GM21786 (cell line): ENCODE data around the gene ZFX.
A peak's percentile ranks its signal among the peaks of the same experiment; 100 is the strongest.

Experiments used
- ATAC-seq: cut with Tn5 transposase; IDR thresholded peaks from one replicate; pipeline ENCODE4 v1.9.1; 2021; ENCODE audit not compliant: unreplicated experiment

Gene ZFX

DNA sequence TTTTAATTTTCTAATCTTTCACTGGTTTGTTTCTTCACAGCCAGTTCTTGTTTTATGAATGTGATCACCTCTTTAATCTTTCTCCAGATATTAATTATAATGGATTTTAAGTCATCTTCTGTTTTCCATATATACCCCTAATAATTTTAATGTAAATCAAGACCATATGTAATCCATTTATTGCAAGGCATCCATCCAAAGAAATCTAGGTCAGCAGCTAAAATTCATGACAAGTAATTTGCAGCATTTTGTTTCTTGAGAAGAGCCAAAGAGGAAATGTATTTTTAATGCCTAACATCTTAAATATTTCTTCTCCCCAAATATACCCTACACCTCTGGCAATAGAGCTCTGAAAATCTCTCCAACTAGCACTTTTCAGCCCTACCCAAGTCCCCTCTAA, 83.3 kb downstream of the ZFX start:
- no peak for ATAC-seq

- ATAC-seq: peak; percentile 87
Observed at GRCh38 chrX:24235084-24235710, 85.7 kb downstream of the ZFX start.

DNA sequence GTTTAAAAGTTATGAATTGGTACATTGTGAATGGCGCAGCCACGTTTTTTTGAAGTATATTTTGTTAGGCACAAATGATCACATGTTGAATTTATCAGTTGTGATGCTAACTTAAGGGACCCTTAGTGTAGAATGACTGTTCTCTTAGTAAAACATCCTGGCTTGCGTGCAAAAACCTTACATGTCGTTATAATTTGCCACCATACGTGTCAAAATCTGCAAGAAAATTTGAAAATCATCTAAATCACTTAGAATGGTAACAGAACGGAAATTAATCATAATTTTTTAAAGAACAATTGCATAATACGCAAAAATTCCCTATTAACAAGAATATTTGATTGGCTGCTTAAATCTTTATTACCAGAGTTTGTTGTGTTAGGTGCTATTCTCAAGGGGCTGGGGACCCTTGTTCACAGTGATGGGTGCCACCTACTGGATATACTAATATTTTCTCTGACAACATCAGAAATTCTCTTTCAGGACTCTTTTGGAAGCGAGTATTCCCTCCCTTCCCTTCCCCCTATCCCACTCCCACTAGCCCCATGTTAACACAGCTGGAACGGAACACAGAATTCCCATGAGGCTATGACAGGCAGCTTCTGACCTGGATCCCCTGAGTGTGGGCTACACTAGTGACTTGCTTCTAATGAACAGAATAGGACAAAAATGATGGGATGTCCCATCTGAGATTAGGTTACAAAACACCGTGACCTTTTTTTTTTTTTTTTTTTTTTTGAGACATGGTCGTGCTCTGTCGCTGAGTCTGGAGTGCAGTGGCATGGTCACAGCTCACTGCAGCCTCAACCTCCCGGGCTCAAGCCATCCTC, 92.5 kb downstream of the ZFX start:
- ATAC-seq: peak; percentile 11

DNA sequence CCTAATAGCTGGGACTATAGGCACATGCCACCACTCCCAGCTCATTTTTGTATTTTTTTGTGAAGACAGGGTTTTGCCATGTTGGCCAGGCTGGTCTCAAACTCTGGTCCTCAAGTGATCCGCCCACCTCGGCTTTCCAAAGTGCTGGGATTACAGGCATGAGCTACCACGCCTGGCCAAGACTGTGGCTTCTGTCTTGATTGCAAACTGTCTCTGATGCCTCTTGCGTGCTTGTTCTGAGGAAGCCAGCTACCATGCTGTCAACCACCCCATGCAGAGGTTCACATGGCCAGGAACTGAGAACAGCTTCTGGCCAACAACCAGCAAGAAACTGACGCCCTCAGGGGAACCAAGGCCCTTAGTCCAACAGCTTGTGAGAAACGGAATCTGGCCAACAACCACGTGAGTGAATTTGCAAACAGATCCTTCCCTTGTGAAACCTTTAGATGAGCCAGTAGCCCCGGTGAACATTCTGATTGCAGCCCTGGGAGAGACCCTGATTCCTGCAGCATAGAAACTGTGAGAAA, 93.2 kb downstream of the ZFX start:
- peak; percentile 85 for ATAC-seq

- ATAC-seq: peak; percentile 35
Observed at GRCh38 chrX:24243188-24243587, 93.7 kb downstream of the ZFX start.

DNA sequence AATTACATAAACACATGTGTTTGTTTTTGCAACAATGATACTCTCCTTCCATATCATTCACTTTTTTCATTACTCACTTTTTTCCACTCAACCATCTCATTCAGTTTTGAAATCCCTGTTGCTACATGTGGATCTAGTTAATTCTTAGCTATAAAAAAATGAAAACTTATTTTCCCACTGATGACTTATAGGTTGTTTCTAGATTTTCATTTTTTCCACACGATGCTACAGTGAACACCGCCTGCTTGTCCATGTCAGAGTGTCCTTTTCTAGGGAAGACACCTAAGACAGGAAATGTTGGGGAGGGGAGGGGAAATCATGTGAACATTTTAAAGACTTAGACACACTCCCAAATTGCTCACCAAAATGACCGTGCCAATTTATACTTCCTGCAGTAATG, 94.2 kb downstream of the ZFX start:
- no peak for ATAC-seq

GRCh38 chrX:24245202-24245601, 95.7 kb downstream of the ZFX start:
- no peak for ATAC-seq

DNA sequence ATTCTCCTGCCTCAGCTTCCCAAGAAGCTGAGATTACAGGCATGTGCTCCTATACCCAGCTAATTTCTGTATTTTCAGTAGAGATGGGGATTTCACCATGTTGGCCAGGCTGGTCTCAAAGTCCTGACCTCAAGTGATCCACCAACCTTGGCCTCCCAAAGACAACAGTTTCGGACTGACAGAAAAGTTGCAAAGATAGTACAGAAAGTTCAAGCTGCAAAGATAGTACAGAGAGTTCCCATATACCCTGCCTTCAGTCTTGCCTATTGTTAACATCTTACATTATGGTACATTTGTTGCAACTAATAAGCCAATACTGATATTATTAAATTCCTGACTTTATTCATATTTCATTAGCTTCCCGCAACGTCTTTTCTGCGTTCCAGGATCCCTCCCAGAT, 98.5 kb downstream of the ZFX start:
- ATAC-seq: no peak

DNA sequence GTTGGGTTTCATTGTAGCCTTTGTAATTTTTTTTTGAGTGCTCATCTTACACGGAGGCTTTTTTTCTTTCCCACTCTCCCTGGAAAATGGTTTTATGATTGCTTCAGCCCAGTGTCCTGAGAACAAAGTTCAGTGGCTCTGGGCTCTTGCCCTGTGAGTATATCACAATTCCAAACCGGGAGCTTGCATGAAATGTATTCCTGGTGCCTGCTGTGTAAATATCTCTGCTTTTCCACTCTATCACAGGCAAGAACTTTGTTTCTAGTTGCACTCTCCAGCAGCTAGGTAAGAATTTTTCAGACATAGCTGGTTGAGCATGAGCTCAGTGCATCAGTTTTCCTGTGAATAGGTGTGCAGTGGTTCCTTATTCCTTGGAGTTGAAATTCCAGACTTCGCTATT, 103.5 kb downstream of the ZFX start:
- ATAC-seq: no peak

- no peak for ATAC-seq
Observed at GRCh38 chrX:24253469-24253868, 103.9 kb downstream of the ZFX start.

GRCh38 chrX:24257011-24257410, 107.5 kb downstream of the ZFX start:
- ATAC-seq: no peak

- no peak for ATAC-seq
Observed at GRCh38 chrX:24259544-24260240, 110.2 kb downstream of the ZFX start.

GRCh38 chrX:24260842-24261550, 111.5 kb downstream of the ZFX start:
- ATAC-seq: no peak

- no peak for ATAC-seq
Observed at GRCh38 chrX:24262309-24262708, 112.8 kb downstream of the ZFX start.

GRCh38 chrX:24264383-24264782, 114.9 kb downstream of the ZFX start:
- ATAC-seq: no peak
